ENCODE measurements around the gene THAP11.
"Not testable (repeated sequence)": the region's sequence is repeated elsewhere in the genome, so short reads cannot be mapped to it uniquely, and the experiment has no call there.

Gene THAP11

DNA sequence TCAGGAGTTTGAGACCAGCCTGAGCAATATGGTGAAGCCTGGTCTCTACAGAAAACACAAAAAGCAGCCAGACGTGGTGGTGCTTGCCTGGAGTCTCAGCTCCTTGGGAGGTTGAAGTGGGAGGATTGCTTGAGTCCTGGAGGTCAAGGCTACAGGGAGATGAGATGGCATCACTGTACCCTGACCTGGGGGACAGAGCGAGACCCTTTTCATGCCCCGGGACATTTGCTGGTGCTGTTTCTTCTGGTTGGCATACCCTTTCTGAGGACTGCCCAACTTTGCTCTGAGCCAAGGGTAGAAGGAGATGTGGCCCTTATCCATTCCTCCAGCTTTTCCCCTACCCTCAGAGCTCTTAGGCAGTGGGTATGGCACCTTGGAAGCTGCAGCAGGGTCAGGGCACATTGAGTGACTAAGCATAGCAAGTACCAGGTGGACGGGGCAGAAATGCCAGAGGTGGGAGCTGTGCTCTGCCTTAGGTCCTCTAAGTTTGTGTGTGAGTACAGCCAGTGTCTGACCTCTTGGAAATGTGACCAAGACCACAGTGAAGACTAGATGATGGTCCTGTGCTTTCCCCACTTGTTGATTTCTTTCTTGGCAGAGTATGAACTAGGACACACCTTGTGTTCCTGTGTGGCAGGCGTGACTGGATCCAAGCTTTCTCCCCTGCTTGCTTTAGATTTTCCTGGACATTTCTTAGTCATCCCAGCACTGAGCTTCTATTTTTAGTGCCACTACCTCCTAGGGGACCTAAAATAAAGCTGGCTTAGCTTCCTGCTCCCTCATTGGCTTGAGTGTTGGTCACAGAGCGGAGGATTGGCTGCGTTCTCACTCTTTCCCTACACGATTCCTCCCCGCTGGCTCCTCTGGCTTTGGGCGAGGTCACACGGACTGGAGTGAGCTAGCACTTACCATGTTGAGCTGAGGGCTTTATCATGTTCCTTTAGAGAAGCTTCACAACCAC, 20.8 kb downstream of the THAP11 start:
- no peak for DNase-seq (ENCODE audit: low read depth)

DNA sequence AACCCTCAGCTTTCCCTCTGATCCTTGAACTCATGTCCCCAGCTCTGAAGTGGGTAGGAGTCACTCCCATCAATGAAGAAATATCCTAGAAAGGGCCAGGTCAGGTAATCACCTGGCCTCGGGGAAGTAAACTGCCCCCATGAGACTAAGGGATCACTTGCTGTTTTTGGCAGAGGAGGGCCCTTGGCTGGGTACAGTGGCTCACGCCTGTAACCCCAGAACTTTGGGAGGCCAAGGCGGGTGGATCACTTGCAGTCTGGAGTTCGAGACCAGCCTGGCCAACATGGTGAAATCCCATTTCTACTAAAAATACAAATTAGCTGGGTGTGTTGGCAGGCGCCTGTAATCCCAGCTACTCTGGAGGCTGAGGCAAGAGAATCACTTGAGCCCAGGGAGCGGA, 21.9 kb downstream of the THAP11 start:
- not testable (repeated sequence) for DNase-seq (ENCODE audit: low read depth)

DNA sequence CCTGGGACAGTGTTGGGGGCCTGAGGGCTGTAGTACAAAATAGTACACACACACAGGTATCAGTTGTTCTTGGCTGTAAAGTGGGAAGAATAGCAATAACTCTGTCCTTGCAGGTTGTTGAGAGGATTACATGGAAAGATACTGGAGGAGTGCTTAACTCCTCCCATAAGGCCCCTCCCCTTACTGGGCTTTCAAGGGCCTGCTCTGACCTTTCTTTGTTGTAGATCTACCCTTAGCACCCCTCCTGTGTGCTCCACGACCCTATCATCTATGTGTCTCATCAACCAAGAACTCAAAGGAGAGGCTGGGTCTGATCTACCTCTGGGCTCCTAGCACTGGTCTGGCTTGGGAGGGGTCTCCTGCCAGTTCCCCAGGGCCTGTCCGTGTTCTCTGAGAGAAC, 22.5 kb downstream of the THAP11 start:
- DNase-seq (ENCODE audit: low read depth): no peak

DNA sequence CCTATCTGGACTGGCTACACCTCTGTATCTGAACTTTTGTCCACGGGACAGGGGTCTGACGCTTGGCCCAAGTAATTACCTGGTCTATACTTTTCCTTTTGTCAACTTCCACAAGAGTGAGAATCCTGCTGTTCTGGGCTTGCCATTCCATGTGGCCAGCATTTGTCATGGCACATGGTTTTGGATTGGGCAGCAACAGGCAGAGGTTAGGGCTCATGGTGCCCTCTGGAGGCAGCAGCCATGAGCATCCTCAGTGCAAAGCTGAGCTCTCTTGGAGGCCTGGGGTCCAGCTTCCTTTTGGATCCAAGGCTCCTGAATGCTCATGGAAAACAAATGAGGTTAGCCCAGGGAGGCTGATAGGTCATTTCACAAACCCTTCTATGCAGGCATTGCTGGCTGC, 23.2 kb downstream of the THAP11 start:
- no peak for DNase-seq (ENCODE audit: low read depth)

DNA sequence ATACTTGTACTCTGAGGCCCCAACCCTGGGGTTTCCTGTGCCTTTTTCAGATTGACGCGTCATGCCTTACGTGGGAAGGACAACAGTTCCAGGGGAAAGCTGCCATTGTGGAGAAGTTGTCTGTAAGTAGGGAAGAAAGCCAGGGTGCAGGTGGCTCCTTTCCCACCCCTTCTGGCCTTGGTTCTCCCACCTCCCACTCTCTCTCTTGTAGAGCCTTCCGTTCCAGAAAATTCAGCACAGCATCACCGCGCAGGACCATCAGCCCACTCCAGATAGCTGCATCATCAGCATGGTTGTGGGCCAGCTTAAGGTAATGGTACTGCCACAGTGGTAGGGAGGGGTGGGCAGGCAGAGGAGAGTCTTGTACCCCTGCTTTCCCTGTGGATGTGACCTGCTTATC, 26.2 kb downstream of the THAP11 start:
- DNase-seq (ENCODE audit: low read depth): no peak

DNA sequence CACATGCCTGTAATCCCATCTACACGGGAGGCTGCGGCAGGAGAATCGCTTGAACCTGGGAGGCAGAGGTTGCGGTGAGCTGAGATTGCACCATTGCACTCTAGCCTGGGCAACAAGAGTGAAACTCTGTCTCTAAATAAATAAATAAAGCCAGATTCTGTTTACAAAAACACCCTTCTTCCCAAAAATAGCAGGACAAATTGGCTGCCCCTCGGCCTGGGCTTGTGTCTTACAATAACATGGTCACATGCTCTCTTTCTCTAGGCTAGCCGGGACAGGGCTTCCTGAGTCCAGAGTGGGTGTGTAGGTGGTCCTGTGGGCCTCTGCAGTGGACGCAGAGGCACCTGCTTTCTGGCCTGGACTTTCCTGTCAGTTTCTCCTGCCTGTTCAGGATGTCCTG, 27.5 kb downstream of the THAP11 start:
- no peak for DNase-seq (ENCODE audit: low read depth)

DNA sequence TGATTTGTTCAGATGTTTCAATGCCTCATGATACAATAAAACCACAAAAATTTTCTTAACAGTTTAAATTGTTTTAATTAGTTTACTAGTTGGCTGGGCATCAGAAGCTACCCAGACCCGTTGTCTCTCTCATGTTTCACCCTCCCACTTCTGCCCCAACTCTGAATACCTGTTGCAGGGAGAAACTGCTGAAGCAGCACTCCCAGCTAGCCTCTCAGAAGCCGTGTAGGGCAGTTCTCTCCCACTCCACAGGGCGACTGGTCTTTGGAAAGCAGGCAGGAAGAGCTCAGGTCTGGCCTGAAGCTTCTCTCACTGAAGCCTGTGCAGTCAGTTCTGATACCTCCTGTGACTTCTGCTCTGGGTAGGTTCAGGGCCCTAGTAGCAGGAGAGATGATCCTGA, 29.1 kb downstream of the THAP11 start:
- no peak for DNase-seq (ENCODE audit: low read depth)

DNA sequence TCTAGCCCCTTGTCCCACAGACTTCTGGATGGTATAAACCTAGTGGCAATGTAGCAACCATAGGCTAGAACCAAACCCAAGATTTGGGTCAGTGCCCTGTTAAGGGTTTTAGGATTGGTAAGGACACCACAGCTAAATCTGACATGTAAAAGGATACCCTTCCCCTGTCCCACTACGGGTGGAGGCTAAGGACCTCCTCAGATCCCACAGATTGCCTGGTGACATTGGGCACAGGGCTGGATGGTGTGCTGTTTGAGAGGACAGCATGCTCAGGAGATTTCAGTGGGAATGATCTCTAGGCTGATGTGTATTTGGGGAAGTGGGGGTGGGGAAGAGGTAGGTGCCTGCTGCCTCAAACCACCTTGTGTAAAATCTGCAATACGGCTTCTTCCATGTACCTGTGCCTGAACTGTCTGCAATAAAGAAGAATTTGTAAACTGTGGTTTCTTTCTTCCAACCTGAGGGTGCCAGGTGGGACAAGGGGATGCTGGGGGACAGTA, 30.1 kb downstream of the THAP11 start:
- no peak for DNase-seq (ENCODE audit: low read depth)

DNA sequence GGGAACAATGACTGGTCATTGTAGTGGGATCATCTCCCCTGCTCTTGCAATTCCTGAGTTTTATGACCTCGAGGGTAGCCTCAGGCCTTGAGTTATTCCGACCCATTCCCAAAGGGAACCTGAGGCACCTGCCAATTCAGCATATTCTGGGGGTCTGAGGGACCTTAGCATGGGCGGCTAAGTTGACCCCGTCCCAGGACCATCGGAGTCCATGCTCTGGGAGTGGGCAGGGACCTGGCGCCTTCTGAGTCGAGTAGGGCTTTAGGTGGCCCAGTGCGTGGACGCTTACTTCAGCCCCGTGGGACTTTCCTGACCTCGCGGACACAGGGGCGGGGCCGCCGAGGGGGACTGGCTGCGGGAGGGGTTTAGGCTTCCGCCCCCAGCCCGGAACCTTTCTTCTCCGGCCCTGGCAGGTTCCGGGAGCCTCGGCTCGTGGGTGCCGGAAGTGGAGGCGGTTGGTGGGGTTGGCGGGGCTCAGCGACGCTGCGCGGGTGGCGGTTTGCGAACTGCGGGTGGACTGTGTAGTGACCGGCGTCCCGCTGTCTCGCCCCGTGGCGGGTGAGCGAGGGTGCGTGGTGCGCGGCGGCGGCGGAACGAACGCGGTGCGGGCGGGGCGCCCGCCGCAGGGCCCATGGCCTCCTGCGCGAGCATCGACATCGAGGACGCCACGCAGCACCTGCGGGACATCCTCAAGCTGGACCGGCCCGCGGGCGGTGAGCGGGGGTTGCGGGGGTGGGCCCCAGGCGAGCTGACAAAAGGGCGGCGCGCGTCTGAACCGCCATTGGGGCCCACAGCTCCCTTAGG, 30.7 kb downstream of the THAP11 start, which contains the start of gene EDC4:
EDC4 (plus strand) TSS at position 422 of the 804 bp plus-strand sequence; CDS start at position 632, 210 bp downstream.
- peak; percentile 83 for DNase-seq (ENCODE audit: low read depth)

DNA sequence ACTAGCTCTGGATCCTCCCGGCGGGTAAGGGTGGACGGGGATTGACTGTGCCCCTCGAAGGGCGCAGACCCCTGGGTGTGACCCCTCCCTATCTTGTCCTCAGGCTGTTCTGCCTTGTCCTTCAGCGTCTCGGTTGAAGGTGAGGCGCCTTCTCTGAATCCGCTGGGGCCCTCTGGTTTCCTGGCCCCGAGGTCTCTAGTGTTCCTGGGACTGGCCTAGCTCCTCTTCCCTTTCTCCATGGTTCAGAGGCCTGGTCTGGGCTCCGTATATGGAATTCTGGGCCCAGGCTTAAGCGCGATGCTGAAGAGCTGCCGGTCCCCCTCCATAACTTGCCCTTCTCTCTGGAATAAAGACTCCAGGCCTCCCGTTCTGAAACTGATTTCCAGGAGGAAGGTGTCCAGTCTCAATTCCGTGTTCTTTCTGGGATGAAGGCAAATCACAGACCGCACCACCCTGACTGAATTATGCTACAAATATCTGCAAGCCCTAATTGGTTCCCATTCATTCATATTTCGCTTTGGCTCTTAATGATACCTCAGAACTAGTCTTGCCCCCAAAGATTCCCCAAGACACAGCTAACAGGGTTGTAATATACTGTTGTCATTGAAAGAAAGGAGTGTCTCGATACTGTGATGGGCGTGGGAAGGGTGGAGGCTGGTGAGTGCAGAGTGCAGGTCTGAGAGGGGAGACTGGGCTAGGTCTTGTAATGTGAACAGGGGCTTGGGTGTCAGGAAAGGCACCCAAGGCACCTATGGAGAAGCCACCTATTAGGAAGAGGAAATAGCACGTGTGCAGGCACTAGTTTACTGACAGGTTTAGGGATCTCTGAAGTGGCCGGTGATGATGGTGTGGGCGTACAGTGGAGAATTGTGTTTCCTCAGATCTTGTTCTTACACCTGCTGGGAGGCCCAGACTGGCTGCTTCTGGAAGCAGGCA, 31.6 kb downstream of the THAP11 start:
- DNase-seq (ENCODE audit: low read depth): no peak

DNA sequence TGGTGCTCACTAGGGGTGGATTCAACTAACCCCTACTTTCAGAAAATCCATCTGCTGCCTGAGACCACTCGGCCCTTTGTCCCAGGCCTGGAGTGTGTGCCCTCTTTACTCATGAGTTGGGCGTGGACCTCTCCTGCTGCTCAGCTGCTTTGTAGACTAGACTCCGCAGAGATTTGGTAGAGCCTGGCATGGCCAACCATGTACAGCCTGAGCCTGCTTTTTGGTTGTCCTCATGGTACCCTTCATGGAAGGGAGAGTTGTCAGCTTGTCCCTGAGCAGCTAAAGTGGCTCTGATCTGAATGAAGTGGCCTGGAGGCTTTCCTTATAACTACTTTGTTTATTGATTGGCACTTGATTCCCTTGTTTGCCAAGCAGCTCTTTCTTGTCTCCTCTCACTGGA, 32.3 kb downstream of the THAP11 start:
- no peak for DNase-seq (ENCODE audit: low read depth)

DNA sequence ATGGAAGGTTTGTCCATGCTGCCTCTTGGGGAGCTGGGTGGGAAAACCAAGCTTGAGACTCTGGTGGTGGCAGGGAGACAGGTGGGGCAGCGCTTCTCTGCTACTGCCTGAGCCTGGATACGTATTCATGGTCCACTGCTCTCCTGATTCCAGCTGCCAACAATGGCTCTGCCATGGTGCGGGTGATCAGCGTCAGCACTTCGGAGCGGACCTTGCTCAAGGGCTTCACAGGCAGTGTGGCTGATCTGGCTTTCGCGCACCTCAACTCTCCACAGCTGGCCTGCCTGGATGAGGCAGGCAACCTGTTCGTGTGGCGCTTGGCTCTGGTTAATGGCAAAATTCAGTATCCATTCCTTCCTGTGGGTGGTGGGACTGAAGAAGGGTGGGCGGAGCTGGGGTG, 34.9 kb downstream of the THAP11 start:
- DNase-seq (ENCODE audit: low read depth): no peak

DNA sequence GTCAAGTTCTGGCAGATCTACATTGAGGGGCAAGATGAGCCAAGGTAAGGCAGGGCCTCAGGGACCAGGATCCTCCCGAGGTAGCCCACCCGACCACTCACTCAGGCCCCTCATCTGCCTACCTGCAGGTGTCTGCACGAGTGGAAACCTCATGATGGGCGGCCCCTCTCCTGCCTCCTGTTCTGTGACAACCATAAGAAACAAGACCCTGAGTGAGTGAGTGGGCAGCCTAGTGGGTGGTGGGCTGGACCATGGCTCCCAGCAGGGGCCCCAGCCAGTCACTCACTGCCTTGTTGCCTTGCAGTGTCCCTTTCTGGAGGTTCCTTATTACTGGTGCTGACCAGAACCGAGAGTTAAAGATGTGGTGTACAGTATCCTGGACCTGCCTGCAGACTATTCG, 36.1 kb downstream of the THAP11 start:
- no peak for DNase-seq (ENCODE audit: low read depth)

DNA sequence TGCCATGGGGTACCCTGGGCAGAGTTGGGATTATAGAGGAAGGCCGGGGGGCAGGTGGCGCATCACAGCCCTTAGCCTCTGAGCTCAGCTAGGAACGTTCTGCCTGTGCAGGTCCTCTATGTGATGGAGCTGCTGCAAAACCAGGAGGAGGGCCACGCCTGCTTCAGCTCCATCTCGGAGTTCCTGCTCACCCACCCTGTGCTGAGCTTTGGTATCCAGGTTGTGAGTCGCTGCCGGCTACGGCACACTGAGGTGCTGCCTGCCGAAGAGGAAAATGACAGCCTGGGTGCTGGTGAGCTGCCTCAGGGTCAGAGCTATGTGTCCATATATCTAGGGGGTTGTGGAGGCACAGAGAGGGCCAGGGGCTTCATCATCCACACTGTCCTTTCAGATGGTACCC, 36.7 kb downstream of the THAP11 start:
- no peak for DNase-seq (ENCODE audit: low read depth)

DNA sequence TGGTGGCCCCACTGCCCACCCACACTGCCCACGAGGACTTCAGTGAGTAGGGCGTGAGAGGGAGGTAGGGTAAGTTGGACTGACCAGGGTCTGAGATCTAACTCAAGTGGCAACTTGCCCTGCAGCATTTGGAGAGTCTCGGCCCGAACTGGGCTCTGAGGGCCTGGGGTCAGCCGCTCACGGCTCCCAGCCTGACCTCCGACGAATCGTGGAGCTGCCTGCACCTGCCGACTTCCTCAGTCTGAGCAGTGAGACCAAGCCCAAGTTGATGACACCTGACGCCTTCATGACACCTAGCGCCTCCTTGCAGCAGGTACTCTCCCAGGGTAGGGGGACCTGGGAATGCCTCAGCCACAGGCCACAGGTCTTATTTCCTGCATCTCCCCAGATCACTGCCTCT, 37.3 kb downstream of the THAP11 start:
- no peak for DNase-seq (ENCODE audit: low read depth)

DNA sequence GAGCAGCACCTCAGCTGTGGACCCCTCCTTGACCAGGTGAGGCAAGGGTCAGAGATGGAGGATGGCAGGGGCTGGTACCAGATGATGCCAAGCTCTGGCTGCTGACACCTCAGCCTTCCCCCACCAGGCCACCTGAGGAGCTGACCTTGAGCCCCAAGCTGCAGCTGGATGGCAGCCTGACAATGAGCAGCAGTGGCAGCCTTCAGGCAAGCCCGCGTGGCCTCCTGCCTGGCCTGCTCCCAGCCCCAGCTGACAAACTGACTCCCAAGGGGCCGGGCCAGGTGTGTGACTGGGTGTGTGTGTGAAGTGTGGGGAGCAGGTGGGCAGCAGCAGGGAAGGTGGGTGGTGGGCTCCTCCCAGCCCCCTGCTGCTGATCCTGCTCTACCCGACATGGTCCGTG, 37.8 kb downstream of the THAP11 start:
- DNase-seq (ENCODE audit: low read depth): no peak

DNA sequence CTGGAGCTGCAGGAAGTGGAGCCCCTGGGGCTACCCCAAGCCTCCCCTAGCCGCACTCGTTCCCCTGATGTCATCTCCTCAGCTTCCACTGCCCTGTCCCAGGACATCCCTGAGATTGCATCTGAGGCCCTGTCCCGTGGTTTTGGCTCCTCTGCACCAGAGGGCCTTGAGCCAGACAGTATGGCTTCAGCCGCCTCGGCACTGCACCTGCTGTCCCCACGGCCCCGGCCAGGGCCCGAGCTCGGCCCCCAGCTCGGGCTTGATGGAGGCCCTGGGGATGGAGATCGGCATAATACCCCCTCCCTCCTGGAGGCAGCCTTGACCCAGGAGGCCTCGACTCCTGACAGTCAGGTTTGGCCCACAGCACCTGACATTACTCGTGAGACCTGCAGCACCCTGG, 38.5 kb downstream of the THAP11 start:
- DNase-seq (ENCODE audit: low read depth): no peak

DNA sequence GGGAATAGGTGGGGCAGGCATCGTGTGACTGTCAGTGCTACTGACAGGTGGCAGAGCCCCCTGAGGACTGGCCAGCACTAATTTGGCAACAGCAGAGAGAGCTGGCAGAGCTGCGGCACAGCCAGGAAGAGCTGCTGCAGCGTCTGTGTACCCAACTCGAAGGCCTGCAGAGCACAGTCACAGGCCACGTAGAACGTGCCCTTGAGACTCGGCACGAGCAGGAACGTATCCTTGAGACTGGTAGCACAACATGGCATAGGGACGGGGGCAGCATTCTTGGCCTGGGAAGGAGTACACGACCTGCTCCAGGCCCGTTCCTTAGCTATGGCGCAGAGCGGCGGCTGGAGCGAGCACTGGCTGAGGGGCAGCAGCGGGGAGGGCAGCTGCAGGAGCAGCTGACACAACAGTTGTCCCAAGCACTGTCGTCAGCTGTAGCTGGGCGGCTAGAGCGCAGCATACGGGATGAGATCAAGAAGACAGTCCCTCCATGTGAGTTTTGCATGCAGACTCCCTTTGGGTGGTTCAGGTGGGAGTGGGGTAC, 39.6 kb downstream of the THAP11 start:
- DNase-seq (ENCODE audit: low read depth): no peak

DNA sequence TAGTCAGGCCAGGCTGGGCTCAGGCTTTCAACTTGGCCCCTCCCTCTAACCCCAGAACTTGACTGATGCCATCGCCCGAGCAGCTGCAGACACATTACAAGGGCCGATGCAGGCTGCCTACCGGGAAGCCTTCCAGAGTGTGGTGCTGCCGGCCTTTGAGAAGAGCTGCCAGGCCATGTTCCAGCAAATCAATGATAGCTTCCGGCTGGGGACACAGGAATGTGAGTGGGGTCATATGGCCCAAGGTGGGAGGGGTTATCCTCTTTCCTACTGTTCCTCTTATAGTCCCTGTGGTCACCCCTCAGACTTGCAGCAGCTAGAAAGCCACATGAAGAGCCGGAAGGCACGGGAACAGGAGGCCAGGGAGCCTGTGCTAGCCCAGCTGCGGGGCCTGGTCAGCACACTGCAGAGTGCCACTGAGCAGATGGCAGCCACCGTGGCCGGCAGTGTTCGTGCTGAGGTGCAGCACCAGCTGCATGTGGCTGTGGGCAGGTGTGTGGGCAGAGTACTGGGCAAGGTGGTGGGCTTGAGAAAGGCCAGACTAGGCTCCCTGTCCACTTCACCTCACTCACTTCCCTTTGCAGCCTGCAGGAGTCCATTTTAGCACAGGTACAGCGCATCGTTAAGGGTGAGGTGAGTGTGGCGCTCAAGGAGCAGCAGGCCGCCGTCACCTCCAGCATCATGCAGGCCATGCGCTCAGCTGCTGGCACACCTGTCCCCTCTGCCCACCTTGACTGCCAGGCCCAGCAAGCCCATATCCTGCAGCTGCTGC, 40.4 kb downstream of the THAP11 start:
- no peak for DNase-seq (ENCODE audit: low read depth)

DNA sequence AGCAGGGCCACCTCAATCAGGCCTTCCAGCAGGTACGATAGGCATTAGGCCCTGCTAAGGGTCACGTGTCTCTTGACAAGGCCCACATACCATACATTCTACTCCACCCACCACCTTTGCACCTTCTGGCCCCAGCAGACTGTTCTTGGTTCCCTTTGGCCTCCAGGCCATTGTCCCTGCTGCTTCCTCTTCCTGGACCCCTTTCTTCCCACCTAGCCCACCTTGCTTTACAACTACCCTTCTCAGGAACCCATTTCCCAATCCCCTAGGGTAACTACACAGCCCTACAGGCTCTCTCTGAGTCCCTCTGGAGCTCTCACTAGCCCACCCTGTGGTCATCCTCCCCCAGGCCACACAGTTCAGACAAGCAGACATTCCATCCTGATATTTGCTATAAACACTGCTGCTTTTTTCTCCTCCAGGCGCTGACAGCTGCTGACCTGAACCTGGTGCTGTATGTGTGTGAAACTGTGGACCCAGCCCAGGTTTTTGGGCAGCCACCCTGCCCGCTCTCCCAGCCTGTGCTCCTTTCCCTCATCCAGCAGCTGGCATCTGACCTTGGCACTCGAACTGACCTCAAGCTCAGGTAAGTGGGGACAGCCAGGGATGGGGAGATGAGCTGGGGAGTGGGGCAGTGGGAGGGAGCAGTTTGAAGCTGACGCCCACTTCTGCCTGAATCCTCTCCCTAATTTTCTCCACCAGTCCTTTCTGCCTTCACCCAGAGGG, 41.2 kb downstream of the THAP11 start:
- no peak for DNase-seq (ENCODE audit: low read depth)

Measured in stimulated activated CD8-positive, alpha-beta memory T cell treated with anti-CD3 and anti-CD28 coated beads, Interleukin-12 subunit alpha, Interleukin-12 subunit beta, amount 100 ng/mL, for 4 hours (primary cell).